ENCODE measurements around the gene TBCEL. TPM values are rescaled to one million over a fixed set of nuclear protein-coding genes. Genes with fewer than 3 reads are reported as not detected.
A peak's percentile ranks its signal among the peaks of the same experiment; 100 is the strongest.

Gene TBCEL
- total and polyA plus RNA-seq, 10 of the 15 experiments (the other 5 are each of a cell fraction or from before 2014, with no cell fraction given) = 2.0 to 10.4 (median 7.3) TPM

DNA sequence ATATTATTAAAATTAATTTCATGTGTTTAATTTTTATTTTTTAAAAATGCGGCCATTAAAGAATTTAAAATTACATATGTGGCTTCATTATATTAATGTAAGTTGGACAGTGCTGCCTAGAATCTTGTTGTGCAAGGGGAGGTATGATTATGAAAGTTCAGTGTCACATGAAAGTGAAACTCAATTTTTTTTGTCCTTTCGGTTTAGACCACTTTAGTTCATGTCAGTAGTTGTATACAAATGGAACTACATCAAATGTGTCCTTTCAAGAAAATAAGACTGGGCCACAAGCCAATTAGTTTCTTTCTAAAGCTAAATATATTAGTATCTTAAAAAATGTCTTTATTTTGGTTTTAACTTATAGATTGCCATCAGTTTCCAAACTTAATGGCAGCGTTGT is 35.7 kb downstream of the TBCEL start (continued):
- TF ChIP-seq KAT2A (conservative IDR thresholded peaks at IDR 0.05; ENCODE audit: control insufficient read depth, low read depth, low read length) (no peak), CEBPZ (IDR thresholded peaks at IDR 0.05; ENCODE audit: low read depth, low read length) (no peak), RELB (IDR thresholded peaks at IDR 0.05; ENCODE audit: low read depth) (peak; percentile 55; the same call in 1 of the 2 replicates), SRF (IDR thresholded peaks at IDR 0.05; ENCODE audit: low read depth in 2 of 2, low read length in 2 of 2) (no peak), GABPA (IDR thresholded peaks at IDR 0.05; ENCODE audit: low read depth) (no peak), NFXL1 (IDR thresholded peaks at IDR 0.05; ENCODE audit: borderline replicate concordance) (no peak), PML (IDR thresholded peaks at IDR 0.05; ENCODE audit: low read length) (no peak), ZNF384 (IDR thresholded peaks at IDR 0.05; ENCODE audit: borderline replicate concordance, low read depth, low read length) (peak; percentile 86), POU2F2 (IDR thresholded peaks at IDR 0.05; ENCODE audit: borderline replicate concordance, low read depth, low read length) (no peak), NFIC (IDR thresholded peaks at IDR 0.05; ENCODE audit: low read depth, low read length) (peak; percentile 60), CEBPB (IDR thresholded peaks at IDR 0.05; ENCODE audit: borderline replicate concordance in 1 of 2, low read depth in 2 of 2, low read length in 2 of 2) (no peak), HDAC2 (IDR thresholded peaks at IDR 0.05) (no peak), CREM (IDR thresholded peaks at IDR 0.05; ENCODE audit: low read depth) (peak; percentile 17; the same call in 1 of the 2 replicates), ZBTB33 (IDR thresholded peaks at IDR 0.05) (no peak), SUPT20H (IDR thresholded peaks at IDR 0.05; ENCODE audit: borderline replicate concordance, control insufficient read depth, low read depth, low read length) (no peak), MEF2B (IDR thresholded peaks at IDR 0.05; ENCODE audit: partially characterized antibody, poor library complexity, severe bottlenecking) (peak; percentile 10), SREBF2 (IDR thresholded peaks at IDR 0.05; ENCODE audit: low read length) (no peak), NFYB (IDR thresholded peaks at IDR 0.05; ENCODE audit: insufficient read depth, low read depth, low read length) (no peak), ATF7 (IDR thresholded peaks at IDR 0.05; ENCODE audit: low read depth) (no peak), TCF12 (IDR thresholded peaks at IDR 0.05; ENCODE audit: low read depth, low read length) (no peak)
- TF ChIP-seq, protein P1, sequence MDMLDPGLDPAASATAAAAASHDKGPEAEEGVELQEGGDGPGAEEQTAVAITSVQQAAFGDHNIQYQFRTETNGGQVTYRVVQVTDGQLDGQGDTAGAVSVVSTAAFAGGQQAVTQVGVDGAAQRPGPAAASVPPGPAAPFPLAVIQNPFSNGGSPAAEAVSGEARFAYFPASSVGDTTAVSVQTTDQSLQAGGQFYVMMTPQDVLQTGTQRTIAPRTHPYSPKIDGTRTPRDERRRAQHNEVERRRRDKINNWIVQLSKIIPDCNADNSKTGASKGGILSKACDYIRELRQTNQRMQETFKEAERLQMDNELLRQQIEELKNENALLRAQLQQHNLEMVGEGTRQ (IDR thresholded peaks at IDR 0.05; ENCODE audit: borderline replicate concordance, low read depth, low read length) = no peak
- TF ChIP-seq, protein P2, sequence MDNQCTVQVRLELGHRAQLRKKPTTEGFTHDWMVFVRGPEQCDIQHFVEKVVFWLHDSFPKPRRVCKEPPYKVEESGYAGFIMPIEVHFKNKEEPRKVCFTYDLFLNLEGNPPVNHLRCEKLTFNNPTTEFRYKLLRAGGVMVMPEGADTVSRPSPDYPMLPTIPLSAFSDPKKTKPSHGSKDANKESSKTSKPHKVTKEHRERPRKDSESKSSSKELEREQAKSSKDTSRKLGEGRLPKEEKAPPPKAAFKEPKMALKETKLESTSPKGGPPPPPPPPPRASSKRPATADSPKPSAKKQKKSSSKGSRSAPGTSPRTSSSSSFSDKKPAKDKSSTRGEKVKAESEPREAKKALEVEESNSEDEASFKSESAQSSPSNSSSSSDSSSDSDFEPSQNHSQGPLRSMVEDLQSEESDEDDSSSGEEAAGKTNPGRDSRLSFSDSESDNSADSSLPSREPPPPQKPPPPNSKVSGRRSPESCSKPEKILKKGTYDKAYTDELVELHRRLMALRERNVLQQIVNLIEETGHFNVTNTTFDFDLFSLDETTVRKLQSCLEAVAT (IDR thresholded peaks at IDR 0.05) = no peak; the same call in 1 of the 2 replicates
